OCI-LY3 (cell line): ENCODE measurements around the gene RELB.

Experiments
- H2AFZ ChIP-seq: fragments of 200-600, 300-600 bp; shearing (Covaris generic); 2 replicates; pipeline ENCODE4 v1.6.0; 2014; ENCODE audit warnings: antibody characterized with exemption, low read depth, low read length
- H3K27ac ChIP-seq: fragments of 200-600, 300-600 bp; sonication (generic); 2 replicates; pipeline ENCODE4 v1.5.1; 2014; ENCODE audit warnings: mild to moderate bottlenecking, low read length, moderate library complexity, mixed read lengths
- H3K27me3 ChIP-seq: fragments of 200-600, 300-600 bp; sonication (generic); 2 replicates; pipeline ENCODE4 v1.6.1; 2014; ENCODE audit warnings: low read depth, low read length, mixed read lengths
- H3K36me3 ChIP-seq: fragments of 200-600, 300-600 bp; sonication (generic); replicated peaks from 2 replicates; pipeline ENCODE3; 2014; ENCODE audit warnings: low read depth, low read length, mixed read lengths
- H3K4me1 ChIP-seq: fragments of 300-600, 200-600 bp; sonication (generic); 2 replicates; pipeline ENCODE4 v1.6.1; 2014; ENCODE audit warnings: low read length, mixed read lengths
- H3K4me2 ChIP-seq: fragments of 200-600, 300-600 bp; sonication (generic); 2 replicates; pipeline ENCODE4 v1.6.1; 2014; ENCODE audit warnings: low read length, mixed read lengths
- H3K4me3 ChIP-seq: fragments of 300-600, 200-600 bp; sonication (generic); 2 replicates; pipeline ENCODE4 v1.5.1; 2014; ENCODE audit warnings: antibody characterized with exemption, mild to moderate bottlenecking, low read length, moderate library complexity
- H3K79me2 ChIP-seq: fragments of 300-600, 200-600 bp; shearing (Covaris generic); 2 replicates; pipeline ENCODE4 v1.6.1; 2014; ENCODE audit warnings: mild to moderate bottlenecking, low read length, mixed read lengths
- H3K9ac ChIP-seq: fragments of 300-600, 200-600 bp; shearing (Covaris generic); 2 replicates; pipeline ENCODE4 v1.6.0; 2014; ENCODE audit warnings: mild to moderate bottlenecking, low read length, moderate library complexity
- H3K9me3 ChIP-seq: fragments of 200-600, 300-600 bp; shearing (Covaris generic); 2 replicates; pipeline ENCODE4 v1.6.1; 2014; ENCODE audit warnings: low read length, mixed read lengths; ENCODE audit not compliant: insufficient read depth
- H4K20me1 ChIP-seq: fragments of 200-600, 300-600 bp; sonication (generic); 2 replicates; pipeline ENCODE4 v1.6.1; 2016; ENCODE audit warnings: low read length, mixed read lengths; ENCODE audit not compliant: insufficient read depth
- CTCF ChIP-seq: fragments of 200-600, 300-600 bp; sonication (generic); IDR thresholded peaks from 2 replicates; pipeline ENCODE4 v1.5.1; 2014; ENCODE audit warnings: antibody characterized with exemption, low read length, low read depth
- EZH2phosphoT487 ChIP-seq: fragments of 200-600 bp; shearing (Covaris generic); IDR thresholded peaks from 2 replicates; pipeline ENCODE4 v1.6.1; 2018; ENCODE audit warnings: antibody characterized with exemption, mixed run types, low read depth

Gene RELB

GRCh38 chr19:45075301-45076028, 74.2 kb downstream of the RELB start:
- Histone ChIP-seq H3K36me3 (peaks cover 29% of the 10 kb centered on the region), H3K79me2 (peaks cover 87% of the 10 kb centered on the region), H2AFZ (no peak overlapping the region), H3K4me3 (peak overlapping the region; percentile 92), H3K27me3 (no peaks in the 10 kb centered on the region), H3K9me3 (no peaks in the 10 kb centered on the region), H3K4me1 (peaks cover 34% of the 10 kb centered on the region), H4K20me1 (peaks cover 27% of the 10 kb centered on the region), H3K4me2 (peak overlapping the region; percentile 92), H3K27ac (peak overlapping the region; percentile 92), H3K9ac (peak overlapping the region; percentile 96)
- TF ChIP-seq CTCF (no peak), EZH2phosphoT487 (no peak)

GRCh38 chr19:45076029-45076850, 75.0 kb downstream of the RELB start, which contains the start of gene ZNF296:
ZNF296 (minus strand) TSS chr19:45076478; CDS start chr19:45076373, 105 bp downstream.
- H3K27me3 ChIP-seq, result no peaks in the 10 kb centered on the region
- H2AFZ ChIP-seq, result peak within 1 kb of the TSS; percentile 58
- H3K4me2 ChIP-seq, result peak within 1 kb of the TSS; percentile 92
- H3K9me3 ChIP-seq, result no peaks in the 10 kb centered on the region
- peak within 1 kb of the TSS; percentile 96 for H3K9ac ChIP-seq
- TF ChIP-seq CTCF, result no peak
- H3K27ac ChIP-seq, result peak within 1 kb of the TSS; percentile 92
- H3K36me3 ChIP-seq, result peaks cover 30% of the 10 kb centered on the region
- H4K20me1 ChIP-seq, result peaks cover 21% of the 10 kb centered on the region
- peak within 1 kb of the TSS; percentile 92 for H3K4me3 ChIP-seq
- H3K79me2 ChIP-seq, result peaks cover 90% of the 10 kb centered on the region
- H3K4me1 ChIP-seq, result peaks cover 38% of the 10 kb centered on the region

GRCh38 chr19:45076851-45077730, 75.8 kb downstream of the RELB start:
- Histone ChIP-seq H3K27ac (peak overlapping the region; percentile 90), H3K4me1 (peaks cover 38% of the 10 kb centered on the region), H3K36me3 (peaks cover 31% of the 10 kb centered on the region), H3K27me3 (no peaks in the 10 kb centered on the region), H3K9ac (peak overlapping the region; percentile 96), H2AFZ (peak overlapping the region; percentile 58), H3K79me2 (peaks cover 90% of the 10 kb centered on the region), H3K9me3 (no peaks in the 10 kb centered on the region), H4K20me1 (peaks cover 15% of the 10 kb centered on the region), H3K4me2 (peak overlapping the region; percentile 90), H3K4me3 (peak overlapping the region; percentile 92)
- no peak for TF ChIP-seq EZH2phosphoT487
- no peak for TF ChIP-seq CTCF
